Fibroblast of villous mesenchyme (primary cell): ENCODE measurements around the gene ATP2A1. TPM values are rescaled to one million over a fixed set of nuclear protein-coding genes. Genes with fewer than 3 reads are reported as not detected.

Source experiments
- DNase-seq: peaks from one replicate; pipeline ENCODE4 v3.0.0-alpha.2; 2010; ENCODE audit warnings: low read depth
- H3K4me3 ChIP-seq: 2 replicates; pipeline ENCODE4 v1.5.1; 2011; ENCODE audit warnings: low read depth, mild to moderate bottlenecking, low read length
- CTCF ChIP-seq: IDR thresholded peaks from 2 replicates; pipeline ENCODE4 v1.5.1; 2012; ENCODE audit warnings: low read depth, mild to moderate bottlenecking, low read length; ENCODE audit not compliant: insufficient read depth
- total RNA-seq: library from RNA; depleted of rRNA; stranded (reverse); fragments of >200 nt; gene quantifications from 2 replicates; pipeline ENCODE4 v1.2.3, GENCODE V29; 2012

ATP2A1 gene
- total RNA-seq, 1 donor, result 0.43 TPM

- TF ChIP-seq CTCF, result no peak
- DNase-seq, result no peak
- H3K4me3 ChIP-seq, result no peak overlapping the region
Measured at GRCh38 chr16:28843766-28844165, 34.5 kb upstream of the ATP2A1 start.

- H3K4me3 ChIP-seq, result no peak overlapping the region
- no peak for TF ChIP-seq CTCF
- DNase-seq, result no peak
Measured at GRCh38 chr16:28844226-28844885, 33.9 kb upstream of the ATP2A1 start.

- peak overlapping the region; percentile 97 for H3K4me3 ChIP-seq
- peak; percentile 17 for DNase-seq
- TF ChIP-seq CTCF, result no peak
Measured at GRCh38 chr16:28845293-28845692, 33.0 kb upstream of the ATP2A1 start.

- H3K4me3 ChIP-seq, result peak overlapping the region; percentile 97
- no peak for TF ChIP-seq CTCF
- DNase-seq, result no peak
Measured at GRCh38 chr16:28845761-28846079, 32.6 kb upstream of the ATP2A1 start.

GRCh38 chr16:28846080-28846932, 32.0 kb upstream of the ATP2A1 start, which contains the start of gene TUFM:
Gene TUFM (minus strand): TSS chr16:28846348. CDS start chr16:28846269, 79 bp downstream.
- peak; percentile 59 for TF ChIP-seq CTCF
- H3K4me3 ChIP-seq, result peak within 1 kb of the TSS; percentile 97
- DNase-seq, result peak; percentile 99

GRCh38 chr16:28846933-28847273, 31.4 kb upstream of the ATP2A1 start:
- no peak for DNase-seq
- no peak for TF ChIP-seq CTCF
- H3K4me3 ChIP-seq, result peak overlapping the region; percentile 97

- no peak for DNase-seq
Measured at GRCh38 chr16:28858421-28858820, 19.9 kb upstream of the ATP2A1 start.

More at GRCh38 chr16:28858421-28858820, 19.9 kb upstream of the ATP2A1 start:
- H3K4me3 ChIP-seq, result no peak overlapping the region
- TF ChIP-seq CTCF, result no peak
